Astrocyte (in vitro differentiated cells and primary cell): ENCODE measurements around the gene ZNF385D.

Source experiments
- CTCF ChIP-seq: IDR thresholded peaks from 2 replicates; pipeline ENCODE4 v1.5.1; 2011; ENCODE audit warnings: low read depth, mild to moderate bottlenecking, inconsistent platforms, low read length, moderate library complexity; ENCODE audit not compliant: insufficient read depth
- EZH2 ChIP-seq: IDR thresholded peaks from 2 replicates; pipeline ENCODE4 v1.6.1; 2012; ENCODE audit warnings: mild to moderate bottlenecking, low read length, inconsistent platforms; ENCODE audit not compliant: insufficient read depth

- TF ChIP-seq CTCF (no peak), EZH2 (no peak)
Measured at GRCh38 chr3:21561472-21561871, 189.5 kb downstream of the ZNF385D start.
